Islet precursor cell (in vitro differentiated cells): ENCODE results near the gene R3HDM2.

Experiments
- DNase-seq: peaks from one replicate; pipeline ENCODE4 v3.0.0-alpha.2; 2018

R3HDM2 gene

DNA sequence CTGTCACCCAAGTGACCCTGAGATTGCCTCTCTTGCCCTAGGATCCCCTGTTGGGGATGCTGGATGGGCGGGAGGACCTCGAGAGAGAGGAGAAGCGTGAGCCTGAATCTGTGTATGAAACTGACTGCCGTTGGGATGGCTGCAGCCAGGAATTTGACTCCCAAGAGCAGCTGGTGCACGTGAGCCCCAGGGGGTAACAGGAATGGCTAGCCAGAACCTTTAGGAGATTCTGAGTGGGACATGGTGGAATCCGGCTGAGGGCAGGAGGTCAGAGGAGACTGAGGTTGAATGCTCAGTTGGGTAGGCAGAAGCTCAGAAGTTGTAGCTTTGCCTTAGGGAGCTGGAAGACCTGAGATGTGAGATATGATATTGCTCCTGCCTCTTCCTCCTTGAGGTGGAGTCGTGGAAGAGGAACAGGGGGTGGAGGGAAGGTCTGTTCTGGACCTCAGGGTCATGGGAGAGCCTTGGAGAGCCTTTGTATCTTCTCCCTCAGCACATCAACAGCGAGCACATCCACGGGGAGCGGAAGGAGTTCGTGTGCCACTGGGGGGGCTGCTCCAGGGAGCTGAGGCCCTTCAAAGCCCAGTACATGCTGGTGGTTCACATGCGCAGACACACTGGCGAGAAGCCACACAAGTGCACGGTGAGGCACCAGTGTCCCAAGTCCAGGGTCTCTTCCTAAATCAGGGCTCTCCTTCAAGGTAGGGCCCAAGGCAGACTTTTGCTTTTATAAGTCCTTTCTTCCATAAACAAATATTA is 35.1 kb upstream of the R3HDM2 start:
- no peak for DNase-seq

DNA sequence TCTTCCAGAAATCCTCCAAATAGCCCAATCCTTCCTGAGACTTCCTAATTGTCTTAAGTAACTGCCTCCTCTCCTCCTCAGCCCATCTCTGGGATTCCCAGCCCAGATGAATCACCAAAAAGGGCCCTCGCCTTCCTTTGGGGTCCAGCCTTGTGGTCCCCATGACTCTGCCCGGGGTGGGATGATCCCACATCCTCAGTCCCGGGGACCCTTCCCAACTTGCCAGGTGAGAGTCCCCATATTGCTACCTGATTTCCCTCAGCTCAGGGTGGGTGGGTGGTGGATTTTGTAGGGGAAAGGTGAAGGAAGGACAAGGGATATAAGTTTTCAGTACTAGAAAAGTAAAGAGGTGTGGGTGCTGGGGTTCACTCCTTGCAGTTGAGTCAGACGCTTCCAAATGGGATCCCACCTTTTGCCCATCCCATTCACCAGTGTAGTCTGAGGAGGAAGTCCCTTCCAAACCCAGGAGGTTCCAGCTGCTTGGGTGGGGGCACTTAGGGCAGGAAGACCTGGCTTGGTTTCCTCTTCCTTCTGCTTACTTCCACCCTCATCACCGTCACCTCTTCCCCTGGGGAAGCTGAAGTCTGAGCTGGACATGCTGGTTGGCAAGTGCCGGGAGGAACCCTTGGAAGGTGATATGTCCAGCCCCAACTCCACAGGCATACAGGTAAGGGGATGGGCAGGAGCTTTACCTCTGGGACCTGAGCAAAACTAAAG is 34.3 kb upstream of the R3HDM2 start:
- no peak for DNase-seq

DNA sequence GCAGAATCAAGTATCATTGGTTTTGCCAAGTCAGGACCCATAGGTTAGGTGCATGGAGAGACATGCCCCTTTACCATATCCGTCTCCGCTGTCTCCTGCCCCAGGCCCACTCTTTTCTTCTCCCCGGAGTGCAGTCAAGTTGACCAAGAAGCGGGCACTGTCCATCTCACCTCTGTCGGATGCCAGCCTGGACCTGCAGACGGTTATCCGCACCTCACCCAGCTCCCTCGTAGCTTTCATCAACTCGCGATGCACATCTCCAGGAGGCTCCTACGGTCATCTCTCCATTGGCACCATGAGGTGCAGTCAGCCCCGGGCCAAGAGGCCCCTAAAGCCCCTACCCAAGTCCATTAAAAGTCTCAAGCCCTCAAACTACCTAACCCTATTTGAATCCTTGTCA is 33.7 kb upstream of the R3HDM2 start:
- DNase-seq: no peak

DNA sequence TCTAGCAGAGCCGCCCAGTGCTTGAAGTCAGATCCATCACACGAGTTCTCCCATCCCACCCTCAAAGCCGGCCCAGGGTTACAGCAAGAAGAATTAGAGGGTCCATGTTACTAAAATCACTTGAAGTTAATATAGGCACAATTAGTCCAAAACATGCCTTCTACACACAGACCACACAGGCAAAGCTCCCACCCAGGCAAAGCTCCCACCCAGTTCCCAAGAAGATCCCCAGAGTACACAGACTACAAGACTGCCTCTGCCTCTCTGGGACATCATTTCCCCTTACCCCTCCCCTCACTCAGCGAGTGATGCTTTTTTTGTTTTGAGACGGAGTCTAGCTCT is 32.0 kb upstream of the R3HDM2 start:
- no peak for DNase-seq

DNA sequence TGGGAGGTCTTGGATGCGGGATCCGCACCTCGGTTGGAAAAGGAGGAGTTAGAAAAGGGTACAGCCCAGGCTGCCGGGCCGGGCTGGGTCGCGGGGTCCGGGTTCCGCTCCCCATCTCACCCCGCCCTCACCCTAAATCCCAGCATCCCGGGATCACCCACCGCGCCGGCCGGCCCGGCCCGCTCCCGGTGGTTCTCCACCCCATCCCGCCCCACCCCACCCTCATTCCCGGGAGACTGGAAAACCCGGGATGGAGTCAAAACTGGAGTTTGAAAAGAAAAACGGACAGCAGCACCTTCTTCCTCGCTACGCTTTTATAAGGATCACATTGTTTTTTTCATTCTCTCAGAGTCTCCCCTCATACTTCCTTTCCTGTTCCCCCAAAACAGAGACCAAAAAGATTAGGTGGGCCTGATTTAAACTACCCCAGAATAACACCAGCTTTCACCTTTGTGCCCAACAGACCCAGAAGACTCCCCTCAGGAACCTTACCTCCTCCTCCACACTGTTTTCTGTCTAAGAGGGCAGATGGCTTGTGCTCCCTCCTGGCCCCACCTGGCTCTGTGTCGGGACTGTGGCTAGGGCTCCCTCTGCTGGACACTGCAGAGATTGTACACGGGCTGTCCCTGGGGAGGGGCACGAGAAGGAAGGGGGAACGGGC is 31.5 kb upstream of the R3HDM2 start:
- DNase-seq: peak; percentile 99

DNA sequence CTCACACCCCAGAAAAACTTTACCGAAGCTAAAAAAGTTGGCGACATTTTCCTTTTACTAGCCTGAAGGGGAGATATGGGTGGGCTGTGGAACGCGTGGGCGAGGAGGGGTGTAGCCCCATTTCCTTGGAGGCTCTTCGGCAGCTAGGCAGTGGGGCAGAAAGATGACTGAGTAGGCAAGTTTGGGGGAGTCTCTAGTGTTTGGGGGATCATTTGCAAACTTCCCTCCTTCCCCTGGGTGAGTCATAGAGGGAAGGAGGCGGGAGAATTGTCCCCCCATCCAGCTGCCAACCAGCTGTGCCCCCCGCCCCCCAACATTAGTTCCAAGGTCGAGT is 31.0 kb upstream of the R3HDM2 start:
- DNase-seq: no peak

DNA sequence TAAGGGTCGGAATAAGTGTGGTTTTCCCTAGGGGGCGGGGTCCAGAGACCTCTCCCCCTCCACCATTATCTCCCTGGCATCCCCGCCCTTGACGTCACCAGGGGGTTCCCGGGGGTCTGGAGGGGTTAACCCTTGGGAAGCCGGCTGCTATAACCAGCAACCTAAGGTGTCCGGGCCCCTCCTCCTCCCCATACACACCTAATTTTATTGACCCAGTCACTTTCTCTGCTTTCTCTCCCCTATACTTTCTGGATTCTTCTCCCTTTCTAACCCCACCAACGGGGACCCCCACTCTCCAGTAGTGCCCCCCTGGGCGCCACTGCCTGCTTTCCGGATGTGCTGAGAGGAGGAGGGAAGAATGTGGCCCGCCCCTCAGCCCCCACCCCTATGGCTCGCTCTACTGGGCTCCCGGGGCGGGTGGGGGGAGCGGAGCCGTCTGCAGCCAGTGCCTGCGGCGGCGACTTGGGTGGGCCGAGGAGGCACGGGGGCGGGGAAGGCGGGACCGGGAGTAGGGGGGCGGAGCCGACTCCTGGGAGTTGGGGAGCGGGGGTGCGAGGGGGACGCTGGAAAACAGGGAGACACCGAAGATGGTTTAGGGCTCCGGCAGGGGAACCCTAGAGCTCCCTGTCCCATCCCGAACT is 30.6 kb upstream of the R3HDM2 start:
- DNase-seq: peak; percentile 95

DNA sequence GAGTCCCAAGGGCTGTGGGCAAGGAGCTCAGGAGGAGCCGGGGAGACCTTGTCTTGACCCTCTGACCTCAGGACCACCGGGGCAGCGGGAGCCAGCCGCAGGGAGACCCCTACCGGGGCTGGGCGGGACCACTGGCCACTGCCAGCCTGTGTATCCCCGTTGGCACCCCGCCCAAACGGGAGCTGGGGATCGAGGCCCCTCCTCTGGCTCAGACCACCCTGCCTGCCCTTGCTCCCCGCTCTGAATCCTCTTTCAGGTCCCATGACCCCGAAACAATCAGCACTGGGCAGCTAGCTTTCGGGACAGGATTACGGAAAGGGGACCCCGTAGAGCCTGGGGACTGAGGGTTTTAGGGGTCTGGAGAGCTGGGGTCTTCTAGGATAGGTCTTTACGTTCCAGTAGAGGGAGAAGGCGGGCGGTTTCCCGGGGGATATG is 30.0 kb upstream of the R3HDM2 start:
- peak; percentile 83 for DNase-seq

DNA sequence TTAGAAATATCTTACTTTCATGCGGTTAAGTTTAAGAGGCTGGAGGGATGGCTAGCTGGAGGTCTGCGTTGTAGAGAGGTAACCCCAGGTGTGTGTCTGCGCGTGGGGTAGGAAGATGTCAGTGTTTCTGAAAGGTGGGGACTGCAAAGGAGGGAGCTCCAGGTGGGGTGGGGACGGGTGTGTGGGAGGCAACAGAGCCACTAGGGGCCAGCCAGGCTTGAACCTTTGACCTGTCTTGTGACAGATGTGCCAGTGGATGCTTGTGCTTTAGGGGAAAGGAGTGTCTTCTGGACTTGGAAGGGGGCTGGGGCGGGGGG is 29.6 kb upstream of the R3HDM2 start:
- peak; percentile 79 for DNase-seq

DNA sequence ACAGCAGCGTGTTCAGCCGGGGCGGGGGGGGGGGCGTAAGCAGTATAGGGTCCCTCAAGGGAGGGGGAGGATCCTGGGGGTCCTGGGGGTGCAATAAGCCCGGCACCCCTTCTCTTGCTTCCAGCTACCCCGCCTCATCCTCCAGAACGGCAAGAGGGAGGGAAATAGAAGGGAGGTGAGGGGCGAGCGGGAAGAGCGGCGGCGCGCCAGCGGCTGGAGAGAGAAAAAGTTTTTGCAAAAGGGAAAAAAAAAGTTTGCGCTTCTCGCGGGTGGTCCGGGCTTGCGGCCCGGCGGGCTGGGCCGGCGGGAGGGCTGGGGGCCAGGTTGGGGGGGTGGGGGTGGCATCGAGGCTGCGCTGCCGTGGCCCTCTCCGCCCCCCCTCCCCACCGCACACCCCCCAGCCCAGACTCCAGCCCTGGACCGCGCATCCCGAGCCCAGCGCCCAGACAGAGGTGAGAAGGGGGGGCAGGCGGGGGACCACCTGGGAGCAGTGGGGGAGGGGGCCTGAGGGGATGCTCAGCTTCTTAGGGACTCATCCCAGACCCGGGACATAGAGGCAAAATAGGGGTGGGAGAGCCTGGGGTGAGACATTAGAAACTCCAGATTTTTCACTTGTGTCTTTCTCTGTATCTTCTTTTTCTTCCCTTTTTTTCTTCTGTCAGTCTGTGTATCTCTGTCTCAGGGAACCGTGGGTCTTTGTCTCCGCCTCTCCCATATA is 29.1 kb upstream of the R3HDM2 start, which contains the start of gene GLI1:
Gene GLI1, plus strand, starts transcription at position 36 of the 718 bp plus-strand sequence. CDS start 3,907 bp downstream, outside the sequence.
- DNase-seq: peak; percentile 84

DNA sequence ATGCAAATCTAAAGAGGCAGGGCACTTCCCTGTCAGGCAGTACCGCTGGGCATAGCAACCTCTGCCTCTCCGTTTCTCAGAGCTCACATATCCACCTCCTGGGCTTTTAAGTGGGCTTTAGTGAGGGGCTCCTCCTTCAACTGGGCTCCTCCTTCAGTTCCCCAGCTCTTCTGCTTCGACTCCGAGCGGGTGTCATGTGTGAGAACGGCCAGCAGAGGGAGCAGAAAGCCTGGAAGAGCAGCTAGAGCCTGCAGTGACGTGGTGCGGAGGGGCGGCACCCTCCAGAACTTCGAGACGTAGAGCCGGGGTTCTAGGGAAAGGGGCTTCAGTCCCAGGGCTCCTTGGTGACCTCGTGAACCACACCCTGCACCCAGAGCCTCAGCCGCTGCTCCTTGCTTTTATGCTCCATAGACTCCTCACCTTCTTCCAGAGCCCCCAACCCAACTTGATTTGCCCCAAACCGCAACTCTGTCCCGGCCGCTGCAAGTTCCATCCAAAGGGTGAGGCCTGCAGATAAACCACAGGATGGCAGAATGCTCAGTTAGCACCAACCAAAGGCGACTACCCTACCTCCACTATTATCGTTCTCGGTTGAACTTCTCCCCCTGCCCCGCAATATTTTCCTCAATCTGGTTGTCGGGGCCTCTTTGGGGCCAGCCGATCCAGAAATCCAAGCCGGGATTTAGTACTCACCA is 28.4 kb upstream of the R3HDM2 start:
- DNase-seq: peak; percentile 99

DNA sequence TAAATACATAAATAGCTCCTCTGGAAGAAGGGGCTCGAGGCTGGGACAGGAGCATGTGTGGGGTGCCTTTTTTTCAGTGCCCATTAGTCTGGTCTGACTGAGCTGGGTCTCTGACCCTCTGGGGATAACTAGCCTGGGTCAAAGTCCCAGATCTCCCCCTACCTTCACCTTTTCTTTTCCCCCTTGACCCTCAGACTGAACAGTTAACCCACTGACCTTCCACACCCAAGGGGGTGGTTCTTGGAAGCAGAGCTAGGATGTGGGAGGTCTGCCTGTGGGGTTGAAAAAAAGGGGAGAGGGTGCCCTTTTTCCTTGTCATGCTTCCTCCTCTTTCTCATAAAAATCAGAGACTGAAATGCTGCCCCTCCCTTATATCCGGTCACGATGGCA is 27.8 kb upstream of the R3HDM2 start:
- DNase-seq: no peak

DNA sequence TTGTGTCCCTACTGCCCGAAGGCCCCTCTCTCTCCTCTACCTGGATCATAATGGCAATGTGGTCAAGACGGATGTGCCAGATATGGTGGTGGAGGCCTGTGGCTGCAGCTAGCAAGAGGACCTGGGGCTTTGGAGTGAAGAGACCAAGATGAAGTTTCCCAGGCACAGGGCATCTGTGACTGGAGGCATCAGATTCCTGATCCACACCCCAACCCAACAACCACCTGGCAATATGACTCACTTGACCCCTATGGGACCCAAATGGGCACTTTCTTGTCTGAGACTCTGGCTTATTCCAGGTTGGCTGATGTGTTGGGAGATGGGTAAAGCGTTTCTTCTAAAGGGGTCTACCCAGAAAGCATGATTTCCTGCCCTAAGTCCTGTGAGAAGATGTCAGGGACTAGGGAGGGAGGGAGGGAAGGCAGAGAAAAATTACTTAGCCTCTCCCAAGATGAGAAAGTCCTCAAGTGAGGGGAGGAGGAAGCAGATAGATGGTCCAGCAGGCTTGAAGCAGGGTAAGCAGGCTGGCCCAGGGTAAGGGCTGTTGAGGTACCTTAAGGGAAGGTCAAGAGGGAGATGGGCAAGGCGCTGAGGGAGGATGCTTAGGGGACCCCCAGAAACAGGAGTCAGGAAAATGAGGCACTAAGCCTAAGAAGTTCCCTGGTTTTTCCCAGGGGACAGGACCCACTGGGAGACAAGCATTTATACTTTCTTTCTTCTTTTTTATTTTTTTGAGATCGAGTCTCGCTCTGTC is 26.1 kb upstream of the R3HDM2 start:
- DNase-seq: peak; percentile 48

DNA sequence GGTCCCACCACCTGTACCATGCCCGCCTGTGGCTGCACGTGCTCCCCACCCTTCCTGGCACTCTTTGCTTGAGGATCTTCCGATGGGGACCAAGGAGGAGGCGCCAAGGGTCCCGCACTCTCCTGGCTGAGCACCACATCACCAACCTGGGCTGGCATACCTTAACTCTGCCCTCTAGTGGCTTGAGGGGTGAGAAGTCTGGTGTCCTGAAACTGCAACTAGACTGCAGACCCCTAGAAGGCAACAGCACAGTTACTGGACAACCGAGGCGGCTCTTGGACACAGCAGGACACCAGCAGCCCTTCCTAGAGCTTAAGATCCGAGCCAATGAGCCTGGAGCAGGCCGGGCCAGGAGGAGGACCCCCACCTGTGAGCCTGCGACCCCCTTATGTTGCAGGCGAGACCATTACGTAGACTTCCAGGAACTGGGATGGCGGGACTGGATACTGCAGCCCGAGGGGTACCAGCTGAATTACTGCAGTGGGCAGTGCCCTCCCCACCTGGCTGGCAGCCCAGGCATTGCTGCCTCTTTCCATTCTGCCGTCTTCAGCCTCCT is 25.4 kb upstream of the R3HDM2 start:
- peak; percentile 93 for DNase-seq

DNA sequence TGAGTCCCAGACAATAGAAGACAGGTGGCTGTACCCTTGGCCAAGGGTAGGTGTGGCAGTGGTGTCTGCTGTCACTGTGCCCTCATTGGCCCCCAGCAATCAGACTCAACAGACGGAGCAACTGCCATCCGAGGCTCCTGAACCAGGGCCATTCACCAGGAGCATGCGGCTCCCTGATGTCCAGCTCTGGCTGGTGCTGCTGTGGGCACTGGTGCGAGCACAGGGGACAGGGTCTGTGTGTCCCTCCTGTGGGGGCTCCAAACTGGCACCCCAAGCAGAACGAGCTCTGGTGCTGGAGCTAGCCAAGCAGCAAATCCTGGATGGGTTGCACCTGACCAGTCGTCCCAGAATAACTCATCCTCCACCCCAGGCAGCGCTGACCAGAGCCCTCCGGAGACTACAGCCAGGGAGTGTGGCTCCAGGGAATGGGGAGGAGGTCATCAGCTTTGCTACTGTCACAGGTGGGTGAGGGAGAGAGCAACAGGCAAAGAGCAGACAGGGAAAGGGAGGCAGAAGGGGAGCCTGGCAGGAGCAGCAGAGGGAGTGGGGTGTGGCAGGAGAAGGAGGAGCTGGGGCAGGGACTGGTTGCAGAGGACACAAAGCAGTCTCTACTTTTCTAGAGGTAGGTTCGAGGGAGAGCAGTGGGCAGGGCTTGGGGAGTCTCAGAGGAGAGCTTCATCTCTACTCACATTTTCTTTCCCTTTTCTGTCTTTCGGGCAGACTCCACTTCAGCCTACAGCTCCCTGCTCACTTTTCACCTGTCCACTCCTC is 24.7 kb upstream of the R3HDM2 start:
- no peak for DNase-seq

DNA sequence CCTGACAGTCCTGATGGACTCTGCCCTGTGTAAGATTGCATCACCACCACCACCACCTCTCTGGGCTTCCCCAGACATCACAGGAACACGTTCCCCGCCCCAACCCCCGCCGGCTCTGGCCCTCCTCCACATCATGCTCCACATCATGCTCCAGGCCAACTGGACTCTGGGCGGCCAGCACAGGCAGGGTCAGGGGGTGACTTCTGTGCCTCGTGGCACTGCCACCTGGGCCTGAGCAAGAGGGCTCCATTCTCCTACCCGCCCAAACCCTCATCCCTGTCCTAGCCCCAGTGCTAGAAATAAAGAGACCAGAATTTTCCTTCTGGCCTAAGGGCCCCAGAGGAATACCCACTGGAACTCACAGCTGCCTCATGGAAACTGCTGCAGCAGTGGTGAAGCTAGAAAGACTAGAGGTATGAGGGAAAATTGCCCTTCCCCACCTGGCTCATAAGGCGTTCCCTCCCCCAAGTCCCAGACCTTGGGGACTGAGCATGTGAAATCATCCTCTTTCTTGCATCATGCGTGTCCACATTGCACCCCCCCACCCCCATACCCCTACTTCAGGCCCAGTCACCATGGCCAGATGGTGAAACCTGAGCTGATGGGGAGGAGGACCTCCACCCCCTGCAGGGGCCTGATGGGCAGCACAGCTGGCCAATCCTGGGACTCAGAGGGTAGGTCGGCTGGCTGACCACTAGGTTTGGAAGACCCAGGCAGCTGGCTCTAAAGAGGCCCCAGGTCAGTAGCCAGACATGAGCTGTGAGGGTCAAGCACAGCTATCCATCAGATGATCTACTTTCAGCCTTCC is 23.9 kb upstream of the R3HDM2 start, which contains the start of gene INHBE:
Gene INHBE, plus strand, starts transcription at position 742 of the 808 bp plus-strand sequence. CDS start 230 bp downstream, outside the sequence.
- peak; percentile 80 for DNase-seq

DNA sequence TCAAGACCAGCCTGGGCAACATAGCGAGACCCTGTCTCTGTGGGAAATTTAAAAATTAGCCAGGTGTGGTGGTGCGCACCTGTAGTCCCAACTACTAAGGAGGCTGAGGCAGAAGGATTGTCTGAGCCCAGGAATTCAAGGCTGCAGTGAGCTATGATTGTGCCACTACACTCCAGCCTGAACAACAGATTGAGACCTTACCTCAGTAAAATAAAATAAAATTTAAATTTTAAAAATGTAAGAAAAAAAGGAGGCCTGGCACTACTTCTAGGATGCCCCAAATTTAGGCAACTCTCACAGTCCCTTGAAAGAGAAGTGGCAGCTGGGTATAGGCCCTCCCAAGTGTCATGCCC is 23.3 kb upstream of the R3HDM2 start:
- DNase-seq: no peak

DNA sequence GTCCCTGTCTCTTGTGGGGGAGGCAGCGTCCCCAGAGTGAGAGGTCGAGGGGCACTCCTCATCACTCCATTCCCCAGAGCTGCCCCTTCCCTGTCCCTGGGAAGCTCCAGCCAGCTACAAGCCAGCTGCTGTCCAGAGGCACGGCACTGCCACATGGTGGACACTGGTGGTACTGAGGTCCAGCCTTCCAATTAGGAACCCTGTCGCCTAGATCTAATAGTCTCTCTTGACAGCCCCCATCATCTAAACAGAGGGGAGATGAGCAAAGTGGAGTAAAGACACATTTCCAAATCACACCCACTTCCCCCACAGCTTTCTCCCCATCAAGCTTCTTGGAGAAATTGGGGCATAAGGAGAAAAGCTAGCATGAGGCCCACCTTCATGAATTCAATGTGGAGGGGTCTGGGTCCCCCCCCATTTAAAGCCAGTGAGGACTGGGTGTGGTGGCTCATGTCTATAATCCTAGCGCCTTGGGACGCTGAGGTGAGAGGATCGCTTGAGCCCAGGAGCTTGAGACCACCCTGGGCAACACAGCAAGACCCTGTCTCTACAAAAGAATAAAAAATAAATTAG is 22.2 kb upstream of the R3HDM2 start:
- peak; percentile 95 for DNase-seq
